Measurements from ENCODE around the gene HLA-B.

- TF ChIP-seq CTCF (IDR thresholded peaks at IDR 0.05), result no peak
- TF ChIP-seq POLR2A (IDR thresholded peaks at IDR 0.05), result no peak
Measured at GRCh38 chr6:31379850-31380249, 22.9 kb upstream of the HLA-B start.

Measured in thyroid gland (tissue), 4 donors.